Measurements from ENCODE around the gene BNIP5.

DNA sequence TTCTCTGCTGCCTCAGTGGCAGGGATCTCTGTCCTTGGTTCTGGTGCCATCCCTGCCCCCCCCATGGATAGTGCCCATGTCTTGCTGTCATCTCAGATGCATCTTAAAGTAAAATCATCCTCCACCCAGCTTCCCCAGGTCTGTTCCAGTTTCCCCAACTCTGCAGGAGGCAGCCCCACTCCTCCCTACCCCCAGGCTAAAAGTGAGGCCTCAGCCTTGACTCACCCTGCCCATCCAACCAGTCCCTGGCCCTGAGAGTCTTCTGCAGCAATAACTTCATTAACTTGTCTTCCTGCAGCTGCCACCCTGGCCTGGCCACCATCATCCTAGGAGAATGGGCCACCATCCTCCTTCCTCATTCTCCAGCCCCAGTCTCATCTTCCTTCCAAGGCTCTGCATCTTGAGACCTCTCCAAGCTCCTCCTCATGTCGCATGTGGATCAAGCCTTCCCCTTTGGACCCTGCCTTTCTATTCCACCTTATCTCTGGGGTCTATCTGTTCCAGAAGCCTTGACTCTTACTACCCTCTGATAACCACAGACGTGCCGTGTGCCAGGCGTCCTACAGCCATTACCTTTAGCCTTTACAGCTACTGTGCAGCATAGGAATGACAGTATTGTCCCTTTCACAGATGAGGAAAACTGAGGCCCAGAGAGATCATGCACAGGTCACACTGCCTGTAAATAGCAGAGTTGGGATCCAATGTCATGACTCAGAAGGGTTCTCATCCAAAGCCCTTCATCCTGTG lies 68.8 kb downstream of the BNIP5 start:
- no peak for TF ChIP-seq POLR2A (IDR thresholded peaks at IDR 0.05)
- TF ChIP-seq, protein P1, sequence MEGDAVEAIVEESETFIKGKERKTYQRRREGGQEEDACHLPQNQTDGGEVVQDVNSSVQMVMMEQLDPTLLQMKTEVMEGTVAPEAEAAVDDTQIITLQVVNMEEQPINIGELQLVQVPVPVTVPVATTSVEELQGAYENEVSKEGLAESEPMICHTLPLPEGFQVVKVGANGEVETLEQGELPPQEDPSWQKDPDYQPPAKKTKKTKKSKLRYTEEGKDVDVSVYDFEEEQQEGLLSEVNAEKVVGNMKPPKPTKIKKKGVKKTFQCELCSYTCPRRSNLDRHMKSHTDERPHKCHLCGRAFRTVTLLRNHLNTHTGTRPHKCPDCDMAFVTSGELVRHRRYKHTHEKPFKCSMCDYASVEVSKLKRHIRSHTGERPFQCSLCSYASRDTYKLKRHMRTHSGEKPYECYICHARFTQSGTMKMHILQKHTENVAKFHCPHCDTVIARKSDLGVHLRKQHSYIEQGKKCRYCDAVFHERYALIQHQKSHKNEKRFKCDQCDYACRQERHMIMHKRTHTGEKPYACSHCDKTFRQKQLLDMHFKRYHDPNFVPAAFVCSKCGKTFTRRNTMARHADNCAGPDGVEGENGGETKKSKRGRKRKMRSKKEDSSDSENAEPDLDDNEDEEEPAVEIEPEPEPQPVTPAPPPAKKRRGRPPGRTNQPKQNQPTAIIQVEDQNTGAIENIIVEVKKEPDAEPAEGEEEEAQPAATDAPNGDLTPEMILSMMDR (IDR thresholded peaks at IDR 0.05): no peak

All from testis (tissue), 2 donors.